ENCODE measurements around the gene MYH15.

Gene MYH15

DNA sequence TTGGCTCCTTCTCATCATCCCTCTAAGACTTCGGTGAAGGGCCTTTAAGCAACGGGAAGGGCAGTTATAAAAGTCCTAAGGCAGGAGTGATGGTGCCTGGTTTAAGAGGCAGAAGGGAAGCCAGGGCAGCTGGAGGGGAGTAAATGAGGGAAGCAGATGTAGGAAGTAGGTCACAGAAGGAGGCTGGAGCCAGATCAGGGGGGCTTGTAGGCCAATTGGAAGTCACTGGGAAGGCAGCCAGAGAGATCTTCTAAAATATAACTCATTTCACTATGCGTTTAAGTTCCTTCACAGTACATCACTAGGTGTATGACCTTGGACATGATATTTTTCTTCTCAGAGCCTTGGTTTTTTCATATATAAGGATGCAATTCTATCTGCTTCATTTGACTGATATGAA lies 94.7 kb downstream of the MYH15 start:
- no peak for DNase-seq (ENCODE audit: low read depth)

DNA sequence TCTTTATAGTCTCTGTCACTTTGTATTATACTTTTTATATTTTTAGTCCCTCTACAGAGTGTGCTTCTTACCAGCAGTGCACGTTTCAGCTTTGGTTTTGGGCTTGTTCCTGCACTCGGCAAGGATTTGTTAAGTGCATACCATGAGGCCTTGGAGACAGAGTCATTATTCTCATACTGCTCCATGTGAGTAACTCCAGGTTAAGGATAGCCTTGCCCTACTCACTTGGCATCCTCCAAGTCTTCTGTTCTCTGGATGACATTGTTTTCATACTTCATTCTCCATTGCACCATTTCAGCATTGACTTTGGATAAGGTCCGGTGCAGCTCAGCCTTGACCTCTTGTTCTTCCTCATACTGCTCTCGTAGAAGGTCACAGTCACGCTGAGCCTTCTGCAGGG lies 96.4 kb downstream of the MYH15 start:
- peak; percentile 12 for DNase-seq (ENCODE audit: low read depth)

DNA sequence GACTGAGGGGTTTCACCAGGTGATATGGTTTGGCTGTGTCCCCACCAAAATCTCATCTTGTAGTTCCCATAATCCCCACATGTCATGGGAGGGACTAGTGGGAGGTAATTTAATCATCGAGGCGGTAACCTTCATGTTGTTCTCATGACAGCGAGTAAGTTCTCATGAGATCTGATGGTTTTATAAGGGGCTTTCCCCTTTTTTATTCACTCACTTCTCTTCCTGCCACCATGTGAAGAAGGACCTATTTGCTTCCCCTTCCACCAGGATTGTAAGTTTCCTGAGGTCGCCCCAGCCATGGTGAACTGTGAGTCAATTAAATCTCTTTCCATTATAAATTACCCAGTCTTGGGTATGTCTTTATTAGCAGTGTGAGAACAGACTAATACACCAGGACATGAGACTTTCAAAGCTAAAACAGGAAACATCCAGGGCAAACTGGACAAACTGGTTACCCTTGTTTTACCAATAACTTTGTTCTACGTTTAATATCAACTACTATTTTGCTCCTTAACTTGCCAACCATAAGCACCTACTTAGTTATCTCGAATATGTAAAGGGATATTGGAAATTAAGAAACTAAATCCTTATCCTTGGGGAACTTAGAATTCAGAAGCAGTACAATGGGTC lies 98.2 kb downstream of the MYH15 start:
- DNase-seq (ENCODE audit: low read depth): no peak

DNA sequence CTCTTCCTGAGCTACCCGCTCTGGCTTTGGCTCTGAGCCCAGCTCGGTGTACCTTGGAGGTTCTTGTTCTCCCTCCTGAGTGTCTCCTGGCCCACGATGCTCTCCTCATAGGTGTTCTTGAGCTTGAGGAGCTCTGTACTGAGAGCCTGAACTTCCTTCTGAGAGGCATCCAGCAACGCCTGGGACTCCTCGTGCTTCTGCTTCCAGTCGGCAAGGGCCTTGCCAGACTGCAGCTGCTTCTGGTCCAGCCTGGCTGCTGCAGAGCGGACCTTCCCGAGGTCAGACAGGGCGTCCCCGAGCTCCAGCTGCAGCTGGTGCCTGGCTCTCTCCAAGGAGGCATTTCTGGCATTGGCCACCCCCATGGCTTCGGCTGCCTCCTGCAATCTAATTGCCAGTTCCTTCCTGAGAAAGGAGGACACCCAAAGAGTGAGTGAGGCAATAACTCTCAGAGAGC lies 99.8 kb downstream of the MYH15 start:
- no peak for DNase-seq (ENCODE audit: low read depth)

DNA sequence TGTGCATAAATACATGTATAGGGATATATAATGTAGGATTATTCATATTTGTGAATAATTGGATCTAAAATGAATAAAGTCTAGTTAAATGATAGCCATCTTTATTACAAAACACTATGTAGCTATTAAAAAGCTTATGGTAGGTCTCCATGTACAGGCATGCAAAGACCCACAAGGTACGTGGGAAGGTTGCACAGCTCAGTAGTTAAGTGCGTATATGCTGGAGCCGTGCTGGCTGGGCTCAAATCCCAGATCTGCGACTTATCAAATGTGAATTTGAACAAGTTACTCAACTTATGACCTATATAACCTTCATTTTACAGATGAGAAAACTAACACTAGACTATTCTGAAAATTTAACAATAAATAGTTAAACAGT lies 100.6 kb downstream of the MYH15 start:
- no peak for DNase-seq (ENCODE audit: low read depth)

DNA sequence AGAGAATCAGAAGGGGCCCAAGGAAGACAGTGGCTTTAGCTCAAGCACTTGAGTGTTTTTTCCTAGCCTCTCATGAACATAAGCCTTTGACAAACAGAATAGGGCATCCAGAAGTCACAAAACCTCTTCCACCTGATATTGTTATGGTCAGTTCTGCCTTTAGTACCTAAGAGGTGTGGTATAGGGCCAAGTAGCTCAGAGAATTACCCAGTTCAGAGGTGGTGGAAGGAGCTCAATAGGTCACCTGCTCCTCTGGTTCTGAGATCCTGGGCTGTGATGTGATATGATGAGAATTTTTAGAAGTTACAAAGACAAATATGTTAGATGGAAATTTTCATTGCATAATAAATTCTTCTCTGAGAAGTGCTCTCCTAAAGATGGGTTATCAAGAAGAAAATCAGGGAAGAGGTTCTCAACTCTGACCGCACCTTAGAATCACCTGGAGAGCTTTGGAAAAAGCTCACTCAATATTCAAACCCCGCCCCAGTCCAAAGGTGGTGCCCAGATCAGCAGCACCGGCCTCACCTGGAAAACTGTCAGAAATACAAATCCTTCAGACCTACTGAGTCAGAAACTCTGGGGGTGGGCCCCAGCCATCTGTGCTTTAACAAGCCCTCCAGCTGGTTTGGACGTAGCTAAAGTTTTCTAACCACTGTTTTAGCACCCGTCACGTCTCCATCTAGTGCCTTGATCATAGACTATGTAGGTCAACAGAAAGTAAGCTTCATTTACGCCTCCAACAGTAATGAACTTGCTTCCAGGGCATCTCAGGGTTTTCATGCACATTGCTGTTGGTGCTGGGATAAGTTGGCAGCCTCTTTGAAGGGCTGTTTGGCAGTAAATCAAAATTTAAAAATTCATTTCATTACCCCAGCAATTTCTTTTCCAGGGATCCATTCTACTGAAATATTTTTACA lies 101.3 kb downstream of the MYH15 start:
- DNase-seq (ENCODE audit: low read depth): no peak

DNA sequence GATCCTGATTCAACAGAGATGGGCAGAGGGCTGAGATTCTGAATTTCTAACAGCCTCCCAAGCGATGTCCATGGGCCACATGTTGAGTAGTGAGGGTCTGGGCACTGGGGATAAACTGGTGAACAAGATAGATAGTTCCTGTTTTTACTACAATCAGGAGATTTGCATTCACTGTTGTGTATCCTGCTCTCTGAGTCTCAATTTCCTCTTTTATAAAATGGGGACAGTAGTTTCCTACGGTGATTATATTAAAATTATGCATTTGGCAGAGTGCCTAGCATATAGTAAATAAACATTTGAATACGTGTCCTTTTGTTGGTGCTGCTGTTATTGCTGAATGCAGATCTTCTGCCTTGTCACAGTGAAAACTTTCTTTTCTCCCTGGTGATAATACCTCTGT lies 102.5 kb downstream of the MYH15 start:
- DNase-seq (ENCODE audit: low read depth): no peak

DNA sequence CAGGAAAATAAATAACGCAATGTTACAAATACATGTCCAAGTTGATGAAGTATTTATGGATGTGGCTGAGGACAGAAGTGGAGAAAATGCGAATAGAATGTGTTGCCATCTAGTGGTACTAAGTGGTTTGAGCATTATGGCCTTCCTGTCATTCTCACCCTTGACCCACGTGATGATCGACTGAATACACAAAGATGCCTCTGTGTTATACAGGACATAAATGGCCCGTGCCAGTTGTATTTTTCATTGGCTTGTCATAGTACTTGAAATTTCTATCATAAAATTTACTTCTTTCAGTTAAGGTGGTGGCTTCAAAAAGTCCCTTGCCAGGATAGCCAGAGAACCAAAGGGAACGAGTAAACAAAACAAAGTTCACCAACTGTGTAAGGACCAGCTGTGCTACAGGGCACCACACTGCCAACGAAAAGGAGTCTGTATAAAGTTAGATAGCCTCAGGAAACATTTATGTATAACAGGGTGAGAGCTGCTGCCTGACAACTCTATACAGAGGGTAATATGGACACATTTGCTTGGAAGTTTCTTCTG lies 103.7 kb downstream of the MYH15 start:
- no peak for DNase-seq (ENCODE audit: low read depth)

DNA sequence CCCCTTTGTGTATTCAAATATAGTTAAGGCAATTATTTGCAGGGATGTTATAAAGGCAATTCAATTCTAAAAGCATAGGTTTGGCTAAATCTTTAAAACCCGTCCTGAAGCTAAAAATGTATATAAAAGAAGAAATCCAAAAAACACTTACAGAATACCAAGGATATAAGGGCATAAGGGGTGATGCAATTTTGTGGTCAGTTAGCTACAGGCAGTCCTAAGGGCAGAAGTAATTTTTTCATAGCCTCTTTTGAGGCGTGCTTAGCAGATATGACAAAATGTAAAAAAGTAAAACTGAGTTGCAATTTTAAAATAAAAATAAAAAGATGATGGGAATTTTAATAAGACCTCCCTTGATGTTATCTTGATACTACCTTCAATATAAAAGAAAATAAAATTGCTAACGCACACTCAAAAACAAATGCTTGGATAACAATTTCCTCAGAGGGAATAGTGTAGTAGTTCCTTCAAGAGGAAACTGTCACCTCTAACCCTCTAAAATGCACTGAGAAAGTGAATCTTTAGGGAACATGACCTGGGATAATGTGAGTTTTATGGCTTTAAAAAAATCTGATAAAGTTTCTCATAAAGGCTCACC lies 104.2 kb downstream of the MYH15 start:
- peak; percentile 77 for DNase-seq (ENCODE audit: low read depth)

DNA sequence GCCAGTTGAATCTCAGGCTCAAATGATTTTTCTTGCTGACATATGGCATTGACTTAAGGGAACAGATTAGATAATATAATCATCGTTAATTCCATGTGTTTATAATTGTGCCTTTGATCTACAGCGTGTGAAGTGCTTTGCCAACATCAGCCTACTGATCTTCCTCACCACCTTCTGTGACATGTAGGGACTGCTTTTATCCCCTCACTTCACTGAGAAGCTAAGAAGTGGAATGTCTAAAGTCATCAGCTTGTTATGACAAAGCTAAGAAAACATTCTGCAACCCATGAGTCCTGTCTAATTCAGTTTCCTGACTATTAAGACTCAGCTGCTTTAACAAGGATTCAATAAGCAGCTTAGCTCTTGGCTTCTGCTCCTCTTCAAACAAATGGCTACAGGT lies 106.0 kb downstream of the MYH15 start:
- no peak for DNase-seq (ENCODE audit: low read depth)

DNA sequence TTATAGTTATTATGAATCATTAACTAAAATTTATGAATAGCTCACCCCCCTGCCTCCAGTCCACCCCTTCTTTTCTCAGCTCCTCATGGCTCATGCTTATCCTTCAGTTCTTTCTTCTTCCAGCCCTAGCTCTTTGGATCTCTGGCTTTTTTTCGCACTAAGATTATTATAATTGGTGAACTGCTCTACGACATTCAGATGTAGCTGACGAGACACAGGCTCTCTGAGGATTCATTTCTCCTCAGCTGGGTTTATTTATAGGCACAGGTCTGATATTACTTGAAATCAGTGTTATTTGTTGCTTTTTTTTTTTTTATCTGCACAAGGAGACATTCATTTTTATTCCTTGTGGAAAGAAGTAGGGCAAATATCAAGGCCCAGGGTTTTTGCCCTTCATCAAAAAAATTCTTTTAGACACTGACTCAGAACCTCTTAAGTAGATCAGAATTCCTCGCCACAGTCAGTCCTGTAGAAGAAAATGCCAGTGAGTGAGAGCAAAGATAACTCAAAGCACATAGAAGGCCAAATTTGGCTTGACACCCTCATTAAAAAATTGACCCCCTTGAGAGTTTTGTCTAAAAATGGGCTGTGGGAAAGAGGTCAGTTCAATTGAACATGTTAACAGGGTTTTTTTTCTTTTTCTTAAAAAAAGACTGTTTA lies 106.6 kb downstream of the MYH15 start:
- peak; percentile 28 for DNase-seq (ENCODE audit: low read depth)

DNA sequence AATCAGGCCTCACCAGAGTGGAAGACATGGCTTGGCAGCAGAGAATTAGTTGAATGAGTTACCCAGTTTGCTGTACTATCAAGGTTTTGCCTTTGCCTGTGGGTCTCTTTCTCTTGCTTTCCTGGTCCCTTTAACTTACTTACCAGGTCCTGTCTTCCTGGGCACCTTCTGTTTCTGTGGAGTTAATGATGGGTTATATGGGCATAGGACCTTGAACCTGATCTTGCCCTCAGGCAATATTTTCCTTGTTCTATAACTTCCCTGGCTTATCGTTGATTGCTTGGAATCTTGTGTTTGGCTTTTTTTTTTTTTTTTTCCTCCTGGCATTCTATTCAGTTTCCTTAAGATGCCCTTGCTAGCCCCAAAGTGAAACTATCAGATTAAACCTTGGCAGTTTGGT lies 107.2 kb downstream of the MYH15 start:
- no peak for DNase-seq (ENCODE audit: low read depth)

DNA sequence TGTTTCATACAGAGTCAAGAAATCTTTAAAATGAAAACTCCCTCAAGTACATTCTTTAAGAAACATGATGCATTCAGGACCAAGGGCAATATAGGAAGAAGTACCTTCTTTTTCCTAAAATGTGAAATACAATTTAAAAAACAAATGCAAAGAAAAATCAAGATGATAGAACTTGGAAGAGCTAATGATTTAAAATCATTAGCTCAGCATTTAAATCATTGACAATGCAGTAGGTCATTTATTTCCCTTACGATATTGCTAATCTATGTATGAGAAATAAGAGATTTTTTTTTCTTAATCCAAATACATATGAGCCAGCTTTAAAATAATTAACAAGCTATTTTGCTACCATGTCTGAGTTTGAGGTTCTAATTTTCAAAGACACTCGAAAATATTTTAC lies 108.6 kb downstream of the MYH15 start:
- no peak for DNase-seq (ENCODE audit: low read depth)

DNA sequence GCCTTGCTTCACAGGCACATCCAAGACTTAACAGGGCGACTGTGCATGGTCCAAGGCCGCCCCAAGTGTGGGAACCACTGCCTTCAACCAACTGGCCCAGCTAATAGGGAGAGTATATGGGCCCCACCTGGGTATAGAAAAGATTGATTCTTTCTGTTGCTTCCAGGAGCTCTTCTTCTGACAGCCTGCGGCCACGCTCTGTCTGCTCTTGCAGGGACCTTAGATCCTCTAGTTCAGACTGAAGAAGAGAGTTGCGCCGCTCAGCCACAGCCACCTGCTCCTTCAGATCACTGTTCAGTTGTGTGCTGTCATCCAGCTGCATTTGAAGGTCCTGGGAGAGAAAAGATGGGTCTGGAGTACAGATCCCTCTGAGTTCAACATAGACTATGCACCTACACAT lies 111.9 kb downstream of the MYH15 start:
- DNase-seq (ENCODE audit: low read depth): no peak

DNA sequence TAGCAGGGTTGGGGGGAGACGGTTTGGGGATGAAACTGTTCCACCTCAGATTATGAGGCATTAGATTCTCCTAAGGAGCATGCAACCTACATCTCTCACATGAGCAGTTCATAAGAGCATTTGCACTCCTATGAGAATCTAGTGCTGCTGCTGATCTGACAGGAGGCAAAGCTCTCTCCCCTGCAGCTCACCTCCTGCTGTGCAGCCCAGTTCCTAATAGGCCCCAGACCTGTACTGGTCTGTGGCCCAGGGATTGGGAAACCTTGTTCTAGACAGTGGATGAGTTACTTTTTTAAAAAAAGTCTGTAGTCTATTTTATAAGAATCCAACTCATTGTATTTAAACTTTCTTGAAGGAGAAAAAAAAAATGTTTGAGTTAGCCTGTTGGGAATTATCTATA lies 114.1 kb downstream of the MYH15 start:
- no peak for DNase-seq (ENCODE audit: low read depth)

DNA sequence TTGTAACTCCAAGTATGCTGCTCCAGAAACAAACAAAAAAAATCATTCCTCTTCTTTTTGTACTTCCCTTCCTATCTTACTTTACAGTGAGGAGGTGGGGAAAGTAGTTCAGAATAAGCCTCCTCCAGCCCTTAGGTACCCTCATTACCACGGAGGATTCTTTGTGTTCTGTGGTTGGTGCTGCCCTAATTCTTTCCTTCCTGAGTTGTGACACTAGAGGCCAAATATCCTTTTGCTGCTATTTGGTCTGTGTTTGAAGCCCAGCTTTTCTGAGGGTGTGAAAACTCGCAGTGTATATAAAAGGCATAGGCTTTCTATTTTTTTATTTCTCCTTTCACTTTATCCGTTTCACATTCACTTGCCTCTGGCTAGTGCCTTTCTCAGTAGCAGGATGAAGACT lies 115.8 kb downstream of the MYH15 start:
- DNase-seq (ENCODE audit: low read depth): no peak

DNA sequence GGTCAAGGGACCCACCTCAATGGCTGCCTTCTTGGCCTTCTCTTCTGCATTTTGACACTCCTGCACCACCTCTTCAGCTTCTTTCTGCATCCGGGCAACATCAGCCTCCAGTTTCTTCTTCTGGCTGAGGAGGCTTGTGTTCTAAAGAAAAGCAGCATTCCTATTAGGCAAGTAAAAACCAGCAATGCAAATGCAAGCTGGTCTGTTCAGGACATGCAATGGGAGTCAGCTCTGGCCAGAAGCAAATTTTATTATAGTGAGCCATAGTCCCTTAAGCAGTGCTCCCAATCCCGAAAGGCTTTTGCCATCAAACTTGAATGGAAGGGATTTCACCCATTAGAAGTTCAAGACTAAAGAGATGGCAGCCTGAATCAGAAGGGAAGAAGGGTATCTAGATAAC lies 116.4 kb downstream of the MYH15 start:
- DNase-seq (ENCODE audit: low read depth): no peak

DNA sequence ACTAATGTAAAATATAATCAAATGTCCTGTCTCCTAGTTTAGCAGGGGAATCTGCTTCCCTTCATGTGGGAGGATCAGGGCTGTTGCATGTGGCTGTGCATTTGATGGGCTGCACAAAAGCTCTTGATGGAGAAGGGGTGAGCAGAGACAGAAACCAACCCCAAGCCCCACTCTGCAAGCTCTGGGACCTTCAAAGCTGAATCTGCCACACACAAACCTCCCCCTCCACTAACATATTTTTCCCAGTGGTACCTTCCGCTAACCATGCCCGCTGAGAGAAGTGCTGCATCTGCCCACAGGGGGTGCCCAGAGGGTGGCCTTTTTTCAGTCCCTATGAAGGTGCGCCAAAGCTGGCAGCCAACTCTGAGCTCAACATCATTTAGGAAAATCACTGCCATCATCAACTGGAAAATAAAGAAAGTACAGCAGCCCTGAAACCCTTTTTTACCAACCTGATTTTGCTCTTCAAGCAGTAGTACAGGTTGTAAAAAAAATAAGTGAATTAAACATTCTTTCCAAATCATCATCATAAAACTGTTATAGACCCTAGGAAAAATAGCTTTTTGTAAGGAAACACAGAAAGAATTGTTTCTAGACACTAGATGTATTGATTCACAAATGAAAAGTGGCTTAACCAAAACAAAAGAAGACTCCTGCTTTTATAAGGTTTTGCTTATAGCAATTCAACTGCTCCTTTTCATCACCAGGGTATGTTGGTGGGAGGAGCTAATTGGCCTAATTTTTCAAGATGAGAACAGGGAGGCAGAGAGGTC lies 117.1 kb downstream of the MYH15 start:
- DNase-seq (ENCODE audit: low read depth): no peak

DNA sequence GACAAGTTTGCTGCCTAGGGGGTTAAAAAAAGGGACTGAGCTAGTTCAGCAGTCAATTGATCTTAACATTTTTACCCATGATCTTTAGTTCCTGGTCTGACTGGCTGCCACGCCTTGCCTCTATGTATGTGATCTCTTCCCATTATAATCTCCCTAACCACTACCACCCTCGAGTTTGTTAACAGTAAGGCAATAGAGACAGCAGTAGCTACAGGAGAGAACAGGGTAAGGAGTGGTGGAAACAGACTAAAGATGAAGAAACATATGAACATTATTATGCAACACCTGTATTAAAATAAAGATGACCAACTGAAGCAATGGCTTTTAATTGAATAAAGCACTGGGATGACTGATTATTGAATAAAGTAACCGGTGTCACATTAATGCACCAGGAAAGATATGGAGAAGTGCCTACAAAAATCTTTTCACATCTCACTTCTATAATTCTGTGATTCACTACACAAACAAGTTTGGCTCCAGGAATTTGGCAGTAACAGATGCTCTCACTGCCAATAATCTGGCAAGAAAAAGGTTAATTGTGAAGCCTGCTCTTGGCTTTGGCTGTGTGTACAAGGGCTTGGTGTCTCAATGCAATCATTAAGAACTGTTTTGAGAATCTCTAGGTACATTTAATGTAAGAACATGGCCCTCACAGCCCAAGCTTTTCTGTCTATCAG lies 118.3 kb downstream of the MYH15 start:
- no peak for DNase-seq (ENCODE audit: low read depth)

DNA sequence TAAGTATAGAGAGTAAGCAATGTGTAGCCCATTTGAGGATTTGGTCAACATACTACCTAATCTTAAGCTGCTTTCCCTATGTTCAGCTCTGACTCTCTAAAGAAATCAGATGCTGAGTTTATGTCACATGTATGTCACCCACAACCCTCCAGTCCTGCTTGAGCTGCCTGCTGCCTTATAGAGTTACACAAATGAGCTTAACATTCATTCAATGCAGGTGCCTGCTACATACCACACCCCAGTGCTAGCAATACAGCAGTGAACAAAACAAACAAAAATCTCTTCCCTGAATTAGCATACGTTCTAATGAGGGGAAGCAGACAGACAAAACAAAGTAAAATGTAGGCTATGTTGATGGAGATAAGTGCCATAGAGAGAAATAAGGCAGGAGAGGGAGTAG lies 121.0 kb downstream of the MYH15 start:
- DNase-seq (ENCODE audit: low read depth): no peak

Data from amniotic epithelial cell (primary cell).